Fibroblast of the aortic adventitia (primary cell): ENCODE results near the gene SETD7. TPM values are rescaled to one million over a fixed set of nuclear protein-coding genes. Genes with fewer than 3 reads are reported as not detected.

Source experiments
- DNase-seq: peaks from one replicate; pipeline ENCODE4 v3.0.0-alpha.2; 2010; ENCODE audit warnings: low read depth
- H3K4me3 ChIP-seq: 2 replicates; pipeline ENCODE4 v1.5.1; 2011; ENCODE audit warnings: low read depth, mild to moderate bottlenecking, control low read depth, low read length, moderate library complexity
- total RNA-seq: library from RNA; depleted of rRNA; stranded (reverse); fragments of >200 nt; gene quantifications from 2 replicates; pipeline ENCODE4 v1.2.3, GENCODE V29; 2012; ENCODE audit warnings: low replicate concordance
- TF ChIP-seq, protein P1 (sequence below): IDR thresholded peaks from 2 replicates; pipeline ENCODE4 v1.5.1; 2011; ENCODE audit warnings: mild to moderate bottlenecking, low read length, control low read depth, inconsistent platforms; ENCODE audit not compliant: insufficient read depth

SETD7 gene
- total RNA-seq, 1 donor = 80.3 TPM

DNA sequence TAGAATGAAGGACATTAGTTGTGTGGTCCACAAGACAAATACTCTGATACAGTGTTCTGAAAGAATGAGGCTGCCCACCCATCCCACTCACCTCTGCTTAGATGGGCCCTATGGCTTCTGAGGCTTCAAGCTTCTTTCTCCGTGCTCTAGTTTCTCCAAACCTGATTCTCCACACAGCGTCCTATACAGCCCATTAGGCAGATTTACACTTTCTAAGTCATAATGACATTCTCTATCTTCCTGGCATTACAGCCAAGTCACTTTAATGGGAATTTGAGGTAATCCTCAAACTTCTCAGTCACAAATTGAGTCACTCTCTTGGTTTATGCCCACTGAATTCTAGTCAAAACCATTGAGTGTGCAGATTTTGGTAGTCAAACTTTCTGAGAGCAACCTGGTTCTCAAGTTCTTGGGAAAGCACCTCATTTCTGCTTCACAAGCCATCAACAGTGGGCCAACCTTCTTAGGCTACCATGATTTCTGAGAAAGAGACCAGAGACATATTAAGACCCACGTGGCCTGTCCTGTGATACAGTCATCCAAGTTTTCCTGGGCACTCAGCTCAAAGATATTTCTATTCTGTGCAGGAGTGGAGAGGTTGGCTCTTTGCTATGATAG, 6.2 kb upstream of the SETD7 start:
- DNase-seq = no peak
- TF ChIP-seq, protein P1, sequence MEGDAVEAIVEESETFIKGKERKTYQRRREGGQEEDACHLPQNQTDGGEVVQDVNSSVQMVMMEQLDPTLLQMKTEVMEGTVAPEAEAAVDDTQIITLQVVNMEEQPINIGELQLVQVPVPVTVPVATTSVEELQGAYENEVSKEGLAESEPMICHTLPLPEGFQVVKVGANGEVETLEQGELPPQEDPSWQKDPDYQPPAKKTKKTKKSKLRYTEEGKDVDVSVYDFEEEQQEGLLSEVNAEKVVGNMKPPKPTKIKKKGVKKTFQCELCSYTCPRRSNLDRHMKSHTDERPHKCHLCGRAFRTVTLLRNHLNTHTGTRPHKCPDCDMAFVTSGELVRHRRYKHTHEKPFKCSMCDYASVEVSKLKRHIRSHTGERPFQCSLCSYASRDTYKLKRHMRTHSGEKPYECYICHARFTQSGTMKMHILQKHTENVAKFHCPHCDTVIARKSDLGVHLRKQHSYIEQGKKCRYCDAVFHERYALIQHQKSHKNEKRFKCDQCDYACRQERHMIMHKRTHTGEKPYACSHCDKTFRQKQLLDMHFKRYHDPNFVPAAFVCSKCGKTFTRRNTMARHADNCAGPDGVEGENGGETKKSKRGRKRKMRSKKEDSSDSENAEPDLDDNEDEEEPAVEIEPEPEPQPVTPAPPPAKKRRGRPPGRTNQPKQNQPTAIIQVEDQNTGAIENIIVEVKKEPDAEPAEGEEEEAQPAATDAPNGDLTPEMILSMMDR = no peak
- no peak overlapping the region for H3K4me3 ChIP-seq

DNA sequence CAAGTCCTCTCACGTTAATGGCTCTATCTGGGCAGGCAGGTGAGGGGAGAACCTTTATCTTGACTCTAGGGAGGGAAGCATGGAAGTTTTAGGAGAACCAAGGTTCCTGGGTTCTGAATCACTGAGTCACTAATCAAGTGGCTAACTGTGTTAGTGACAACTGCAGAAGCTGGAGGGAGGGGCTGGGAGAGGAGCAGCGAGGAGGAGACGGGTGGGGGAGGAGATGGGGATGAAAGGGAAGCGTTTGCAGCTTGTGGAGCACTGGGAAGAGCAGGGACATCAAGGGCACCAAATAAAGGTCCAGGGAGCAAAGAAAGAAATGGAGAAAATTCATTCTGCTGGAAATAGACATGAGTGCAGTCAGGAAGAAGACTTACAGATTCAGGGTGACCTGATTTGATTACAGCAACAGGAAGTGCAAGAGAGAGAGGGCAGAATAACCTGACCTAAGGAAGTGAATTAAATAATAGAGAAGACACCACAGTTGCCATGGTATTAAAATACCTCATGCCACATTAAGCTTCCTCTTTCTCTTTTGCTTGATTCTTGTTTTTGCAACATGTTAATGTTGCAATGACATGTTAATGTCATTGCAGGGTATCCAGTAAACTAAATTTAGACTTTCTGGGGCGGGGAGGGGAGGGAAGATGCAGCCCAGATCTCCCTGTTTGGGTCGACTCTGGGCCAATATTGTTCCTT, 4.5 kb upstream of the SETD7 start:
- H3K4me3 ChIP-seq = no peak overlapping the region
- TF ChIP-seq, protein P1 = no peak

DNA sequence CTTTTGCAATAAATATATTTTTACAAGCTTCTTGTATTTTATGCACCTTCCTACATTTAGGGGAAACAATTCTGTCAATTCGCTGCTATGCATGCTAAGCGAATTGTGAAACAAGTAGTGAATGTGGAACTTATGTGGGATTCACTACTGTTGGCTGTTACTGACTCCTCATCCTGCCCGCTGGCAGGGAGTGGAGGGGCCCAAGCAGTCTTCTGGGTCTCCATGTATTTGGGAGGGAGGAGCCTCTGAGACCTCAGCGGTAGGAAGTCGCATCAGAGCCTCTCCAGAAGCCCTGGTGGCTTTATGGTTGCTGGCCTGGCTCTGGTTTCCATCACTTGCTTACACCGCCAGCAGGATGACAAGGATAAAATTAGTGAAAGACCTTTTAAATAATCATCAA, 3.7 kb upstream of the SETD7 start:
- no peak overlapping the region for H3K4me3 ChIP-seq
- TF ChIP-seq, protein P1 = no peak
- DNase-seq = no peak

More for the DNA sequence above, 4.5 kb upstream of the SETD7 start:
- no peak for DNase-seq

DNA sequence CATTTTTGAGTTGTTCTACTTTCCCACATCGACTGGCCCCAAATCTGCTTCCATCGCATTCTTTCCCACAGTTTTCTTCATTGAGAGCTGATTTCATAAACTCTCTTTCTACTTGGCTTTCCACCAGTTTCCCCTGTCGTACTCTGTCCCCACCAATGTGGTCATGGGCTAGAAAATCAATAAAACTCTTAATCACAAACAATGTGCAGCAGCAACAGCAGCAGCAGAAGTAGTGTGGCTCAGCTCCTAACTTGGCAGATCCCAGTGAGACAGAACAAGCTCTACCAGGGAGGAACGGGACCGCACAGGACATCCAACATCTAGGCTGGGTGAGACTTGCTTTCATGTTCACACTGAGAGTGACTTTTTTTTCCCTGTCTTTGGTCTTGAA, 3.1 kb upstream of the SETD7 start:
- no peak for DNase-seq
- TF ChIP-seq, protein P1 = no peak
- no peak overlapping the region for H3K4me3 ChIP-seq

DNA sequence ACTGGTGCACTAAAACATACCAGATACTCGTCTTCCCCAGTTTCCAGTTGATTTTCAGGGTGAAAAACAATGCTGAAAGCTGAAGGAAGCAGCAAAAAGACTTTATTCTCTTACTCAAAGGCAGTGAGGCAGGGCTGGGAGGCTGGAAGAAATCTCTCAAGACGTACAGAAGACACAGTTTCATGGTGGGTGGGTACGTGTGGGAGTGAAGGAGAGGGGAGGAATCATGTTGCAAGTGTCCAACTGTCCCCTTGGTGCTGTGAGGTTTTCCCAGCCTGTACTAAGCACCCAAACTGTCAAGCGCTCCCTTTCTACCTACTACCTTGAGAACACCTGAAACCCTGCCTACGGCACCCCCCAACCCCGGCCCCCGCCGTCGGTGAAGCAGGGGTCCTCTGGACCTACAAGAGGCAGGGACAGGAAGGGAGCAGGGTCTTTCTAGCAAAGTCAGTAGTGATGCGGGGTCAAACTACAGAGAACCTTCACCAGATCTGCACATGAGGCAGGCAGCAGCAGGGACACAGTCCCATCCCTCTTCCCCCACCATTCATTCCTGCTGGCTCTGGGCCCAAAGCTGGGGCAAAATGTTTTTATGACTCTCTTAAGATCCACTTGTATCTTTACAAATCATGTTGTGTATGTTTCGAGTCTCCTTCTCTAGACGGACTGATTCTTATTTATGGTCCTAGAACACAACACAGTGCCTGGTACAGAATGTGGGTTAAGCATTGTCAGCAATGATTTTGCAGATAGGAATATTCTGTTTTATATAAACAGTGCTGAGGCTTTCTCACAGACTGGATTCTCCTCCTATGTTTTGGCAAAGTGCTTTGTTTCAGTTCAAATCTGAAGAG, 2.4 kb upstream of the SETD7 start:
- TF ChIP-seq, protein P1 = no peak
- H3K4me3 ChIP-seq = no peak overlapping the region
- no peak for DNase-seq

DNA sequence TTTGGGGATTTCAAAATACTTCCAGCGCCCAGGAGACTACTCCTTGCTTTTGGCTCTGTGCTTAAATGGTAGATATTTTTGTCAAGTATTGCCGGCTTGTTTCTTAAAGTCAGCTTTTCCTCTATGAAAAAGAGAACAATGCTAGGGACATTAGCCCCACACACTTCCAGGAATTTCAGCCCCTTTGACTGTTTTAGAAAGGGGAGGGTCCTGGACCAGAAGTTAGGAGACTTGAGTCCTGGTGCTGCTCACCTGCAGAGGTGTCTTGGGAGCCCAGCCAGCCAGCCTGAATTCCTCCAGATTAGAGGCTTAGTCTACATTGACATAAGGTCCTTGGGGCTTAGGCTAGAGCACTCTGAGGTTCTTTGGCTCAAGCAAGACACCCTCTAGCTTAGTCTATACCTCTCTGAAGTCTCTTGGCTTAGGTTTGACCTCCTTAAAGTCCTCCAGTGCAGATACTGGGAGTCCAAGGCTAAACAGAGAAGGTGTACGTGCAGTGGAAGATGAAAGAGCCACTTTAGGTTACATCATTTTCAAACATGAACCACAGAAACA, 1.6 kb upstream of the SETD7 start:
- no peak overlapping the region for H3K4me3 ChIP-seq
- TF ChIP-seq, protein P1 = no peak
- DNase-seq = no peak
